Measurements from ENCODE around the gene RCN2.

- TF ChIP-seq POLR2A (IDR thresholded peaks at IDR 0.05; ENCODE audit: low read depth, low read length) = no peak
- no peak for TF ChIP-seq TAF1 (IDR thresholded peaks at IDR 0.05; ENCODE audit: low read depth, low read length)
- no peak for TF ChIP-seq SPI1 (IDR thresholded peaks at IDR 0.05; ENCODE audit: low read depth, low read length)
- no peak for TF ChIP-seq POLR2AphosphoS5 (IDR thresholded peaks at IDR 0.05; ENCODE audit: low read depth, low read length)
- TF ChIP-seq POU2F2 (IDR thresholded peaks at IDR 0.05; ENCODE audit: low read depth, low read length) = no peak
- no peak for TF ChIP-seq PAX5 (IDR thresholded peaks at IDR 0.05; ENCODE audit: insufficient read depth, low read length, severe bottlenecking)
Observed at GRCh38 chr15:76912430-76912829, 19.1 kb upstream of the RCN2 start.
